GM21447 (cell line): ENCODE data around the gene SLC16A4.

Experiments
- ATAC-seq: cut with Tn5 transposase; IDR thresholded peaks from one replicate; pipeline ENCODE4 v1.9.1; 2021; ENCODE audit not compliant: unreplicated experiment

The SLC16A4 gene

GRCh38 chr1:110361856-110362255 lies 29.0 kb downstream of the SLC16A4 start:
- ATAC-seq: no peak

- ATAC-seq: no peak
Observed at GRCh38 chr1:110360431-110360830, 30.4 kb downstream of the SLC16A4 start.

- no peak for ATAC-seq
Observed at GRCh38 chr1:110356379-110356778, 34.4 kb downstream of the SLC16A4 start.

GRCh38 chr1:110355321-110355720 lies 35.5 kb downstream of the SLC16A4 start:
- no peak for ATAC-seq

GRCh38 chr1:110350360-110350759 lies 40.5 kb downstream of the SLC16A4 start:
- ATAC-seq: no peak

- no peak for ATAC-seq
Observed at GRCh38 chr1:110348771-110349170, 42.1 kb downstream of the SLC16A4 start.

GRCh38 chr1:110348050-110348449 lies 42.8 kb downstream of the SLC16A4 start:
- ATAC-seq: no peak

- ATAC-seq: no peak
Observed at GRCh38 chr1:110347182-110347893, 43.5 kb downstream of the SLC16A4 start.

- no peak for ATAC-seq
Observed at GRCh38 chr1:110346690-110347089, 44.1 kb downstream of the SLC16A4 start.

- no peak for ATAC-seq
Observed at GRCh38 chr1:110345480-110345879, 45.3 kb downstream of the SLC16A4 start.

- ATAC-seq: no peak
Observed at GRCh38 chr1:110344152-110344551, 46.7 kb downstream of the SLC16A4 start.

- ATAC-seq: no peak
Observed at GRCh38 chr1:110343249-110343648, 47.6 kb downstream of the SLC16A4 start.

GRCh38 chr1:110341872-110342331 lies 48.9 kb downstream of the SLC16A4 start:
- ATAC-seq: no peak

- no peak for ATAC-seq
Observed at GRCh38 chr1:110341146-110341871, 49.5 kb downstream of the SLC16A4 start.

GRCh38 chr1:110340207-110340468 lies 50.7 kb downstream of the SLC16A4 start:
- no peak for ATAC-seq

GRCh38 chr1:110339407-110340206 lies 51.2 kb downstream of the SLC16A4 start:
- ATAC-seq: no peak

GRCh38 chr1:110338886-110339406 lies 51.9 kb downstream of the SLC16A4 start, which contains the start of gene RBM15:
Gene RBM15 (plus strand): TSS chr1:110339377. CDS start chr1:110339406, 29 bp downstream.
- peak; percentile 67 for ATAC-seq

- ATAC-seq: peak; percentile 75
Observed at GRCh38 chr1:110338309-110338885, 52.4 kb downstream of the SLC16A4 start.

- no peak for ATAC-seq
Observed at GRCh38 chr1:110337704-110338308, 53.0 kb downstream of the SLC16A4 start.

- ATAC-seq: no peak
Observed at GRCh38 chr1:110336300-110337039, 54.4 kb downstream of the SLC16A4 start.
